PC-9 (cell line): ENCODE data around the gene MBD4.
"Not testable (repeated sequence)": the region's sequence is repeated elsewhere in the genome, so short reads cannot be mapped to it uniquely, and the experiment has no call there.

ENCODE experiments used
- EZH2 ChIP-seq: fragments of 200-600 bp; sonication (generic); IDR thresholded peaks from 2 replicates; pipeline ENCODE4 v1.8.0; 2017; ENCODE audit warnings: antibody characterized with exemption, low read depth
- TF ChIP-seq, protein P1 (sequence below): fragments of 200-600 bp; sonication (generic); conservative IDR thresholded peaks from 2 replicates; pipeline ENCODE4 v1.6.1; 2017; ENCODE audit warnings: mixed run types, antibody characterized with exemption, mild to moderate bottlenecking, moderate library complexity

DNA sequence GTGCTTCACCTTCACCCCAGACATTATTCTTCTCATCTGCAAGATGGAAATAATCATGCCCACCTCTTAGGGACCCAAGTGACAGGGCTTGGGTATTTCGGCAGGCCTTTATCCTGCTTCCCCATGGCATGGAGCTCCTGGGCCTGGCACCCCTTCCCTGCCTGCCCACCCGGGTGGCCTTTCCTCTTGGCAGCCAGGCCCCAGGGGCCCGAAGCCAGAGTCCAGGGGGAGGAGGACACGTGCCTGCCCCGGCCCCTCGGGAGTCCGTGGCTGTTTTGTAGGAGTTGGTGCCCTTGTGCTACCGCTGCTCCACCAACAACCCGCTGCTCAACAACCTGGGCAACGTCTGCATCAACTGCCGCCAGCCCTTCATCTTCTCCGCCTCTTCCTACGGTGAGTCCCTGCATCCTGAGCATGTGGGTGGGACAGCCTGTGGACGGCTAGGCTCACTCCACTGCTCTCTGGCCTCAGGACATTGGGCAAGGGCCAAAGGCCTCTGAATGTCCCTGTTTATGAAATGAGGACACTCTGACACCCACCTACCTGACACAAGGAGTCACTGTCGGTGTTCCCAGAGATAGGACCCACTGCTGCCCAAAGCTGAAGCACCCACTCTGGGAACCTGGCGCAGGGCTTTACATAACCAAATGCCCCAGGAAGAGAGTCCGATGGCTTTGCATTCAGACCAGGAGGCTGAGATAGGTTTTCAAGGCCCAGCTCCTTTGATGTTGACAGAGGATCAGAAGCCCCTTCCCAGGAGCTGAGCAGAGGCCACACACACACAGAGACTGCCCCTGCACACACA is 45.8 kb downstream of the MBD4 start:
- TF ChIP-seq, protein P1, sequence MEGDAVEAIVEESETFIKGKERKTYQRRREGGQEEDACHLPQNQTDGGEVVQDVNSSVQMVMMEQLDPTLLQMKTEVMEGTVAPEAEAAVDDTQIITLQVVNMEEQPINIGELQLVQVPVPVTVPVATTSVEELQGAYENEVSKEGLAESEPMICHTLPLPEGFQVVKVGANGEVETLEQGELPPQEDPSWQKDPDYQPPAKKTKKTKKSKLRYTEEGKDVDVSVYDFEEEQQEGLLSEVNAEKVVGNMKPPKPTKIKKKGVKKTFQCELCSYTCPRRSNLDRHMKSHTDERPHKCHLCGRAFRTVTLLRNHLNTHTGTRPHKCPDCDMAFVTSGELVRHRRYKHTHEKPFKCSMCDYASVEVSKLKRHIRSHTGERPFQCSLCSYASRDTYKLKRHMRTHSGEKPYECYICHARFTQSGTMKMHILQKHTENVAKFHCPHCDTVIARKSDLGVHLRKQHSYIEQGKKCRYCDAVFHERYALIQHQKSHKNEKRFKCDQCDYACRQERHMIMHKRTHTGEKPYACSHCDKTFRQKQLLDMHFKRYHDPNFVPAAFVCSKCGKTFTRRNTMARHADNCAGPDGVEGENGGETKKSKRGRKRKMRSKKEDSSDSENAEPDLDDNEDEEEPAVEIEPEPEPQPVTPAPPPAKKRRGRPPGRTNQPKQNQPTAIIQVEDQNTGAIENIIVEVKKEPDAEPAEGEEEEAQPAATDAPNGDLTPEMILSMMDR, result not testable (repeated sequence)
- TF ChIP-seq EZH2, result not testable (repeated sequence)
